Measurements from ENCODE around the gene LRRC57.
"Not testable (repeated sequence)": the region's sequence is repeated elsewhere in the genome, so short reads cannot be mapped to it uniquely, and the experiment has no call there.

LRRC57 gene

GRCh38 chr15:42556550-42557207 is 8.1 kb upstream of the LRRC57 start:
- DNase-seq; H3K4me3 ChIP-seq (ENCODE audit: insufficient read depth in 1 of 2, low read depth in 1 of 2, low read length in 2 of 2); H2AK5ac ChIP-seq (ENCODE audit: low read length, severe bottlenecking); H2BK5ac ChIP-seq (ENCODE audit: low read depth, low read length, poor library complexity, severe bottlenecking); H3K27me3 ChIP-seq (ENCODE audit: control insufficient read depth in 1 of 2, insufficient read depth in 1 of 2, low read length in 2 of 2); H3K9ac ChIP-seq (ENCODE audit: low read length); H2AFZ ChIP-seq (ENCODE audit: low read depth, low read length); H3K4ac ChIP-seq (ENCODE audit: low read depth in 1 of 2, low read length in 2 of 2); H4K91ac ChIP-seq (ENCODE audit: low read length); H2BK120ac ChIP-seq (ENCODE audit: low read depth, low read length); H3K4me2 ChIP-seq (ENCODE audit: low read length, poor library complexity, severe bottlenecking); H3K14ac ChIP-seq (ENCODE audit: low read length in 2 of 2); H2BK12ac ChIP-seq (ENCODE audit: low read length in 2 of 2); H2BK15ac ChIP-seq (ENCODE audit: low read depth, poor library complexity, severe bottlenecking); H3K9me3 ChIP-seq (ENCODE audit: control insufficient read depth, low read length); H3K27ac ChIP-seq (ENCODE audit: low read length, poor library complexity, severe bottlenecking); H3K23ac ChIP-seq (ENCODE audit: low read length in 2 of 2); H3K18ac ChIP-seq (ENCODE audit: low read depth in 1 of 2, low read length in 2 of 2); H4K8ac ChIP-seq (ENCODE audit: low read length); H3K4me1 ChIP-seq (ENCODE audit: control insufficient read depth, insufficient read depth, low read depth, low read length): not testable (repeated sequence)
- WGBS, result 94% methylated on average over 8 of the region's 12 CpGs
- Histone ChIP-seq H3K79me1 (replicated peaks; ENCODE audit: low read length, poor library complexity, severe bottlenecking) (peaks cover 18% of the 10 kb centered on the region), H3K36me3 (ENCODE audit: control insufficient read depth in 1 of 2, insufficient read depth in 2 of 2, low read depth in 1 of 2, low read length in 2 of 2) (peaks cover 14 to 31% of the 10 kb centered on the region in 2 experiments)

DNA sequence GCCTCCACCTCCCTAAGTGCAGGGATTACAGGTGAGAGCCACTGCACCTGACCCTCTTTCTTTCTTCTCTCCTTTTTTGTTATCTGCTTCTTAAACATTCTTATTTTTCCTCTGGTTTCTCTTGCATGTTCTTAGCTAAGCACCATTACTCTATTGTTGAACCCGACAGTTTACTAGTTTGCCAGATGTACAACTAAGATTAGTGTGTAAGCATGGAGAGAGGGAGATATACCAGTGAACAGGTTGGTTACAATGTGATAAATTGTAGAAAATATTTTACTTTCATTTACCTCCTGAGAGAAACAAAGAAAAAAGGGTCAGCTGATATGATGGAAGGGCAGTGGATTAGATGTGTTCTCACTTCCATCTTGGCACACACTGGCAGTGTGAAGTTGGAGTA is 5.0 kb upstream of the LRRC57 start:
- no CpG with 5 or more reads among the region's 1 CpG for WGBS
- H3K79me1 ChIP-seq (replicated peaks; ENCODE audit: low read length, poor library complexity, severe bottlenecking), result peaks cover 11% of the 10 kb centered on the region
- no peak overlapping the region for H2BK12ac ChIP-seq (ENCODE audit: low read length in 2 of 2)
- no peak overlapping the region for H2BK120ac ChIP-seq (ENCODE audit: low read depth, low read length)
- no peak overlapping the region for H3K18ac ChIP-seq (ENCODE audit: low read depth in 1 of 2, low read length in 2 of 2)
- peaks cover under 1 to 6% of the 10 kb centered on the region in 2 experiments for H3K36me3 ChIP-seq (ENCODE audit: control insufficient read depth in 1 of 2, insufficient read depth in 2 of 2, low read depth in 1 of 2, low read length in 2 of 2)
- H3K23ac ChIP-seq (ENCODE audit: low read length in 2 of 2), result no peak overlapping the region
- no peak overlapping the region for H4K8ac ChIP-seq (ENCODE audit: low read length)
- H3K27me3 ChIP-seq (ENCODE audit: control insufficient read depth in 1 of 2, insufficient read depth in 1 of 2, low read length in 2 of 2), result no peaks in the 10 kb centered on the region
- H3K27ac ChIP-seq (ENCODE audit: low read length, poor library complexity, severe bottlenecking), result no peak overlapping the region
- H3K4me1 ChIP-seq (ENCODE audit: control insufficient read depth, insufficient read depth, low read depth, low read length), result peaks cover 2% of the 10 kb centered on the region
- H3K4ac ChIP-seq (ENCODE audit: low read depth in 1 of 2, low read length in 2 of 2), result no peak overlapping the region
- no peak overlapping the region for H3K4me3 ChIP-seq (ENCODE audit: insufficient read depth in 1 of 2, low read depth in 1 of 2, low read length in 2 of 2)
- no peak overlapping the region for H2BK15ac ChIP-seq (ENCODE audit: low read depth, poor library complexity, severe bottlenecking)
- no peak overlapping the region for H2BK5ac ChIP-seq (ENCODE audit: low read depth, low read length, poor library complexity, severe bottlenecking)
- H4K91ac ChIP-seq (ENCODE audit: low read length), result no peak overlapping the region
- H3K9ac ChIP-seq (ENCODE audit: low read length), result no peak overlapping the region
- no peaks in the 10 kb centered on the region for H3K9me3 ChIP-seq (ENCODE audit: control insufficient read depth, low read length)
- no peak for DNase-seq
- no peak overlapping the region for H2AK5ac ChIP-seq (ENCODE audit: low read length, severe bottlenecking)
- no peak overlapping the region for H2AFZ ChIP-seq (ENCODE audit: low read depth, low read length)
- no peak overlapping the region for H3K14ac ChIP-seq (ENCODE audit: low read length in 2 of 2)
- H3K4me2 ChIP-seq (ENCODE audit: low read length, poor library complexity, severe bottlenecking), result no peak overlapping the region

DNA sequence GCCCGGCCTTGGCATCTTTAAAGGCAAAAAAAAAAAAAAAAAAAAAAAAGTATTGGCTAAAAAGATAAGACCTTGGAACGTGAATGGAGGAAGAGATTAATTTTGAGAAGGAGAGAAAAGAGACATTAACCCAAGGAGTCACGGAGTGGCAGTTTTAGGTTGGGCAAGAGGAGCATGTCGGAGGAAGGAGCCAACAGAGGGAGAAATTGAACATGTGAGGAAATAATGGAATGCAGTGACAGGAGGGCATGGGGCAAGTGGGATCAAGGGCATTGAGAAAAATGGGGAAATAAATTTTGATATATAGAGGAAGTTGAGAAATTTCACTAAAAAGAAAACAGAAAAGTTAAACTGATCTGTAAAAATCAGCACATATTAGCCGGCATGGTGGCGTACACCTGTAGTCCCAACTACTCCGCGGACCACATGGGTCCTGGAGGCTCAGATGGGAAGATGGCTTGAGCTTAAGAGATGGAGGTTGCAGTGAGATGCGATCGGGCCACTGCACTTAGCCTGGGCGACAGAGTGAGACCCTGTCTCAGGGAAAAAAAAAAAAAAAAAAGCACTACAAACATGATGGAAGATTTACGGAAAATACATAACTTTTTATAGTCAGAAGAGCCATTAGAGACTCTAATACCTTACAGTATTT is 1.3 kb upstream of the LRRC57 start:
- H3K18ac ChIP-seq (ENCODE audit: low read depth in 1 of 2, low read length in 2 of 2), result no peak overlapping the region
- WGBS, result 90% methylated on average over 10 of the region's 12 CpGs
- H3K36me3 ChIP-seq (ENCODE audit: control insufficient read depth in 1 of 2, insufficient read depth in 2 of 2, low read depth in 1 of 2, low read length in 2 of 2), result peaks cover 5 to 14% of the 10 kb centered on the region in 2 experiments
- no peak for DNase-seq
- no peak overlapping the region for H3K14ac ChIP-seq (ENCODE audit: low read length in 2 of 2)
- H3K27me3 ChIP-seq (ENCODE audit: control insufficient read depth in 1 of 2, insufficient read depth in 1 of 2, low read length in 2 of 2), result no peaks in the 10 kb centered on the region
- no peak overlapping the region for H3K23ac ChIP-seq (ENCODE audit: low read length in 2 of 2)
- H2AK5ac ChIP-seq (ENCODE audit: low read length, severe bottlenecking), result no peak overlapping the region
- H2AFZ ChIP-seq (ENCODE audit: low read depth, low read length), result no peak overlapping the region
- no peak overlapping the region for H2BK15ac ChIP-seq (ENCODE audit: low read depth, poor library complexity, severe bottlenecking)
- no peak overlapping the region for H3K27ac ChIP-seq (ENCODE audit: low read length, poor library complexity, severe bottlenecking)
- no peak overlapping the region for H2BK12ac ChIP-seq (ENCODE audit: low read length in 2 of 2)
- H2BK5ac ChIP-seq (ENCODE audit: low read depth, low read length, poor library complexity, severe bottlenecking), result no peak overlapping the region
- H3K4ac ChIP-seq (ENCODE audit: low read depth in 1 of 2, low read length in 2 of 2), result no peak overlapping the region
- peaks cover 17% of the 10 kb centered on the region for H3K79me1 ChIP-seq (replicated peaks; ENCODE audit: low read length, poor library complexity, severe bottlenecking)
- H3K4me2 ChIP-seq (ENCODE audit: low read length, poor library complexity, severe bottlenecking), result no peak overlapping the region
- peak overlapping the region; percentile 94 for H3K9ac ChIP-seq (ENCODE audit: low read length)
- peaks cover 4% of the 10 kb centered on the region for H3K4me1 ChIP-seq (ENCODE audit: control insufficient read depth, insufficient read depth, low read depth, low read length)
- H3K4me3 ChIP-seq (ENCODE audit: insufficient read depth in 1 of 2, low read depth in 1 of 2, low read length in 2 of 2), result peak overlapping the region in 1 of 2 experiments; percentile 97
- no peak overlapping the region for H2BK120ac ChIP-seq (ENCODE audit: low read depth, low read length)
- no peak overlapping the region for H4K8ac ChIP-seq (ENCODE audit: low read length)
- H4K91ac ChIP-seq (ENCODE audit: low read length), result no peak overlapping the region
- no peaks in the 10 kb centered on the region for H3K9me3 ChIP-seq (ENCODE audit: control insufficient read depth, low read length)

GRCh38 chr15:42549032-42549491 is 469 bp upstream of the LRRC57 start:
- Histone ChIP-seq H3K4me3 (ENCODE audit: insufficient read depth in 1 of 2, low read depth in 1 of 2, low read length in 2 of 2) (peak overlapping the region; percentile 79 to 97), H3K18ac (ENCODE audit: low read depth in 1 of 2, low read length in 2 of 2) (peak overlapping the region in 1 of 2 experiments; percentile 75), H3K27me3 (ENCODE audit: control insufficient read depth in 1 of 2, insufficient read depth in 1 of 2, low read length in 2 of 2) (no peaks in the 10 kb centered on the region), H2BK15ac (ENCODE audit: low read depth, poor library complexity, severe bottlenecking) (peak overlapping the region; percentile 60), H4K8ac (ENCODE audit: low read length) (peak overlapping the region; percentile 45), H3K4me1 (ENCODE audit: control insufficient read depth, insufficient read depth, low read depth, low read length) (peaks cover 4% of the 10 kb centered on the region), H2BK5ac (ENCODE audit: low read depth, low read length, poor library complexity, severe bottlenecking) (no peak overlapping the region), H3K4me2 (ENCODE audit: low read length, poor library complexity, severe bottlenecking) (peak overlapping the region; percentile 83), H3K79me1 (replicated peaks; ENCODE audit: low read length, poor library complexity, severe bottlenecking) (peaks cover 15% of the 10 kb centered on the region), H3K36me3 (ENCODE audit: control insufficient read depth in 1 of 2, insufficient read depth in 2 of 2, low read depth in 1 of 2, low read length in 2 of 2) (peaks cover 6 to 22% of the 10 kb centered on the region in 2 experiments), H2AFZ (ENCODE audit: low read depth, low read length) (peak overlapping the region; percentile 46), H3K23ac (ENCODE audit: low read length in 2 of 2) (no peak overlapping the region), H3K14ac (ENCODE audit: low read length in 2 of 2) (peak overlapping the region in 1 of 2 experiments; percentile 77), H4K91ac (ENCODE audit: low read length) (peak overlapping the region; percentile 14), H2BK12ac (ENCODE audit: low read length in 2 of 2) (no peak overlapping the region), H2BK120ac (ENCODE audit: low read depth, low read length) (no peak overlapping the region), H3K9me3 (ENCODE audit: control insufficient read depth, low read length) (no peaks in the 10 kb centered on the region), H3K9ac (ENCODE audit: low read length) (peak overlapping the region; percentile 94), H3K4ac (ENCODE audit: low read depth in 1 of 2, low read length in 2 of 2) (peak overlapping the region; percentile 3 to 52), H3K27ac (ENCODE audit: low read length, poor library complexity, severe bottlenecking) (peak overlapping the region; percentile 5), H2AK5ac (ENCODE audit: low read length, severe bottlenecking) (no peak overlapping the region)
- WGBS, result 0% methylated on average over 11 of the region's 15 CpGs
- DNase-seq, result peak; percentile 64
